Peyer's patch (tissue), 4 donors: ENCODE measurements around the gene FANCE.

Source experiments
- POLR2A ChIP-seq, 2 donors: fragments of 450-650 bp; IDR thresholded peaks; one replicate each; pipeline ENCODE4 v1.5.1; 2017; ENCODE audit warnings: antibody characterized with exemption in 2 of 2, mild to moderate bottlenecking in 2 of 2, moderate library complexity in 2 of 2
- TF ChIP-seq, protein P1 (sequence below), 6 experiments: fragments of 450-650 bp in 4 of 6; fragments of 200-600 bp in 2 of 6; sonication (generic) in 1 of 6; IDR thresholded peaks; one replicate each; pipeline ENCODE4 v1.5.1; 2017 to 2019; ENCODE audit warnings: antibody characterized with exemption in 6 of 6, mild to moderate bottlenecking in 3 of 6, moderate library complexity in 1 of 6

DNA sequence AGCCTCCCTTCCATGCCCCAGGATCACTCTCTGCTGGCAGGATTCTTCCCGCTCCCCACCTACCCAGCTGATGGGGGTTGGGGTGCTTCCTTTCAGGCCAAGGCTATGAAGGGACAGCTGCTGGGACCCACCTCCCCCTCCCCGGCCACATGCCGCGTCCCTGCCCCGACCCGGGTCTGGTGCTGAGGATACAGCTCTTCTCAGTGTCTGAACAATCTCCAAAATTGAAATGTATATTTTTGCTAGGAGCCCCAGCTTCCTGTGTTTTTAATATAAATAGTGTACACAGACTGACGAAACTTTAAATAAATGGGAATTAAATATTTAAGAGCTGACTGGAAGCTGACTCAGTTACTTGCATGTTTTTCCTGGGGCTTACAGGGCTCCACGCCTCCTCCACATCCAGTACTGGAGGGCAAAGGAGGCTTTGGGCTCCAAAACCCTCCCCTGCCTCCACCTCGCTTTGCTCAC, 24.3 kb upstream of the FANCE start:
- TF ChIP-seq, protein P1, sequence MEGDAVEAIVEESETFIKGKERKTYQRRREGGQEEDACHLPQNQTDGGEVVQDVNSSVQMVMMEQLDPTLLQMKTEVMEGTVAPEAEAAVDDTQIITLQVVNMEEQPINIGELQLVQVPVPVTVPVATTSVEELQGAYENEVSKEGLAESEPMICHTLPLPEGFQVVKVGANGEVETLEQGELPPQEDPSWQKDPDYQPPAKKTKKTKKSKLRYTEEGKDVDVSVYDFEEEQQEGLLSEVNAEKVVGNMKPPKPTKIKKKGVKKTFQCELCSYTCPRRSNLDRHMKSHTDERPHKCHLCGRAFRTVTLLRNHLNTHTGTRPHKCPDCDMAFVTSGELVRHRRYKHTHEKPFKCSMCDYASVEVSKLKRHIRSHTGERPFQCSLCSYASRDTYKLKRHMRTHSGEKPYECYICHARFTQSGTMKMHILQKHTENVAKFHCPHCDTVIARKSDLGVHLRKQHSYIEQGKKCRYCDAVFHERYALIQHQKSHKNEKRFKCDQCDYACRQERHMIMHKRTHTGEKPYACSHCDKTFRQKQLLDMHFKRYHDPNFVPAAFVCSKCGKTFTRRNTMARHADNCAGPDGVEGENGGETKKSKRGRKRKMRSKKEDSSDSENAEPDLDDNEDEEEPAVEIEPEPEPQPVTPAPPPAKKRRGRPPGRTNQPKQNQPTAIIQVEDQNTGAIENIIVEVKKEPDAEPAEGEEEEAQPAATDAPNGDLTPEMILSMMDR (IDR thresholded peaks at IDR 0.05): no peak
- TF ChIP-seq POLR2A (IDR thresholded peaks at IDR 0.05): no peak
